NCI-H446 treated with DMSO at 0.1 percent for 48 hours (cell line): ENCODE measurements around the gene LMNB1.
A peak's percentile ranks its signal among the peaks of the same experiment; 100 is the strongest.
"Not testable (repeated sequence)": the region's sequence is repeated elsewhere in the genome, so short reads cannot be mapped to it uniquely, and the experiment has no call there.

Experiments
- DNase-seq: peaks from one replicate; lab custom pipeline; 2025; lab: John Stamatoyannopoulos, UW

The LMNB1 gene

DNA sequence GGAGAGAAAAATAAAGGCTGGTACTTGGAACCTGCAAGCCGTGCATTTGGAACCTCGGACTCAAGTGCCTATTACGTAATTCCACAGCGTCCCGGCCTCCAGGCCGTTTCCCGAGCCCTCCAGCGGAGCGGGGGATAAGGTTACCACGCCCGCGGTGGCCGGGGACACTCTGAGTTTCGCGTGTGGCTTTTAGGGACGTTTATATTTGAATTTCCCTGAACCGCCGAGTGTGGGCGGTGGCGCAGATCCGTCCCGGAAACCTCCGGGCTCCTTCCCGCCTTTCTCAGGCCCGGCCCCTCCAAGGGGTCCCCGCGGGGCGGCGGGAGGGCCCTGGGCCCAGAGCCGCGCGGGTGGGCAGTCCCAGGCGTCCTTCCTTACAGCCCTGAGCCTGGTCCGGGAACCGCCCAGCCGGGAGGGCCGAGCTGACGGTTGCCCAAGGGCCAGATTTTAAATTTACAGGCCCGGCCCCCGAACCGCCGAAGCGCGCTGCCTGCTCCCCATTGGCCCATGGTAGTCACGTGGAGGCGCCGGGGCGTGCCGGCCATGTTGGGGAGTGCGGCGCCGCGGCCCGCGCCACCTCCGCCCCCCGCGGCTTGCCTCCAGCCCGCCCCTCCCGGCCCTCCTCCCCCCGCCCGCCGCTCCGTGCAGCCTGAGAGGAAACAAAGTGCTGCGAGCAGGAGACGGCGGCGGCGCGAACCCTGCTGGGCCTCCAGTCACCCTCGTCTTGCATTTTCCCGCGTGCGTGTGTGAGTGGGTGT, at the start of gene LMNB1:
LMNB1 (plus strand) TSS at position 638 of the 758 bp plus-strand sequence. CDS start 373 bp downstream, outside the sequence.
- peak; percentile 96 for DNase-seq

DNA sequence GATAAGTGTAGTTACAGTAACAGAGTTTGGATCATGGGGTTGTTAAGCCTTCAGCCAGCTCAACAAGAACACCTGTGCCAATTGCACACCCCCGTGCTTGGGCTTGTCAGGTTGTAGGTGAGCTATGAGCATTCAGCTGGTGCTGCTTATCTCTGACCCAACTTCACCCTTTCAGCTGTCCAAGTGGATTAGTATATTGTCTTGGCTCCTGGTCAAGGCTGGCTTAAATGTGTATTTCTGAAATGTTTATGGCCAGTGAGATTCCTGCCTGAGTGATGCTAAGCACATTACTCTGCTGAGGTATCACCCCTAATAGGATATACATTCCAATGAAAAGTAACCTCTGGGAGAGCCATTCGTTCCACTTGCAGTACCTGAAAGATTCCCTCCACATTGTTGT, 44.2 kb upstream of the LMNB1 start:
- no peak for DNase-seq

DNA sequence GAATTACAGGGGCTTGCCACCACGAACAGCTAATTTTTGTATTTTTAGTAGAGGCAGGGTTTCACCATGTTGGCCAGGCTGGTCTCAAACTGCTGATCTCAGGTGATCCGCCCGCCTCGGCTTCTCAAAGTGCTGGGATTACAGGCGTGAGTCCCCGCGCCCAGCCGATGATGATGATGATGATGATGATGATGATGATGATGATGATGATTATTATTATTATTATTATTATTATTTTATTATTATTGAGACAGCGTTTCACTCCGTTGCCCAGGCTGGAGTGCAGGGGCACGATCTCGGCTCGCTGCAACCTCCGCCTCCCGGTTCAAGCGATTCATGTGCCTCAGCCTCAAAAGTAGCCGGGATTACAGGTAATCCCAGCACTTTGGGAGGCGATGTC, 42.4 kb upstream of the LMNB1 start:
- not testable (repeated sequence) for DNase-seq

DNA sequence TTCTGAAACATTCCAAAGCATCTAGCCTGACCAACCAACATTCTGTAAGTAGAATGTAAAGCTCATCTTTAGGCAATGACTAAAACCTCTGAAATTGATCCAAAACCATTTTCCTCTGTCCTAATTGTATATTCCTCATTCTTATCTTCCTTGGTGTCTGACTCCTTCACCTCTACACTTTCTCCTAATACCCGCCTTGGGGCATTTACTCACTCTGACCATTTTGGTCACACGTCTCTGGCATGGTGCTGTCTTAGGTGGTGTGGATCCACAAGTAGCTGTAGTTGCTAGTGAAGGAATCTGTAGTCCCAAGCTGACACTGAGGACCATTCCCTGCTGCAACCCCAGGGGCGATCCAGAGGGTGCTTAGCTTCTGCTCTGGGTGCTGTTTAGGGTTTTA, 40.8 kb upstream of the LMNB1 start:
- DNase-seq = no peak

- DNase-seq = no peak
Observed at GRCh38 chr5:126741361-126741760, 35.6 kb upstream of the LMNB1 start.

GRCh38 chr5:126742425-126742824, 34.5 kb upstream of the LMNB1 start:
- no peak for DNase-seq

- no peak for DNase-seq
Observed at GRCh38 chr5:126744836-126745235, 32.1 kb upstream of the LMNB1 start.

GRCh38 chr5:126745259-126745992, 31.5 kb upstream of the LMNB1 start:
- DNase-seq = no peak

- no peak for DNase-seq
Observed at GRCh38 chr5:126746290-126746689, 30.6 kb upstream of the LMNB1 start.

DNA sequence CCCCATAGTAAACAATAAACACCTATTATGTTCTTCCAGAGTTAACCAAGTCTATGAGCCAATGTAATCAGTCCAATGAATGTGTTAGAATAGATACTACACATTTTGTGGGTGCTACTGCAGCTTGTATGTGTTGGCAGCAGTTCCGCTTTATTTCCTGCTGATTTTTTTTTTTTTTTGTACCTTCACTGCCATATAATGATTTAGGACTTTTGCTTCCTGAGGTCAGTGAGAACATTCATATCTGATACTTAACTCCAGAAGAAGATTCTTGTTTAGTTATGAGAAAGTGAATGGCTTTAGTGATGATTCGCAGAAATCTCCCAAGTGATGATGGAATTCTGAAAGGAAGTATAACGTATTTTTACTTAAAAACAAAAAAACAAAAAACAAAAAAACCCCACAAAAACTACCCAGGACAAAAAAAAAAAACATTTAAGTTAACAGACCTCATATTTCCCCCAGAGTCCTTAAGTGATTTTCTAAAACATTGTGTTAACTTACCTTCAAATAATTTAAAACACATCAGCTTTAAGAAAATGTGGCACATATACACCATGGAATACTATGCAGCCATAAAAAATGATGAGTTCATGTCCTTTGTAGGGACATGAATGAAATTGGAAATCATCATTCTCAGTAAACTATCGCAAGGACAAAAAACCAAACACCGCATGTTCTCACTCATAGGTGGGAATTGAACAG, 24.7 kb upstream of the LMNB1 start:
- DNase-seq = no peak

GRCh38 chr5:126753227-126753626, 23.7 kb upstream of the LMNB1 start:
- no peak for DNase-seq

GRCh38 chr5:126754609-126755008, 22.3 kb upstream of the LMNB1 start:
- no peak for DNase-seq

GRCh38 chr5:126755593-126755992, 21.3 kb upstream of the LMNB1 start:
- no peak for DNase-seq

- no peak for DNase-seq
Observed at GRCh38 chr5:126757713-126758357, 19.1 kb upstream of the LMNB1 start.

- DNase-seq = no peak
Observed at GRCh38 chr5:126763371-126763770, 13.6 kb upstream of the LMNB1 start.

- no peak for DNase-seq
Observed at GRCh38 chr5:126769703-126770102, 7.2 kb upstream of the LMNB1 start.

DNA sequence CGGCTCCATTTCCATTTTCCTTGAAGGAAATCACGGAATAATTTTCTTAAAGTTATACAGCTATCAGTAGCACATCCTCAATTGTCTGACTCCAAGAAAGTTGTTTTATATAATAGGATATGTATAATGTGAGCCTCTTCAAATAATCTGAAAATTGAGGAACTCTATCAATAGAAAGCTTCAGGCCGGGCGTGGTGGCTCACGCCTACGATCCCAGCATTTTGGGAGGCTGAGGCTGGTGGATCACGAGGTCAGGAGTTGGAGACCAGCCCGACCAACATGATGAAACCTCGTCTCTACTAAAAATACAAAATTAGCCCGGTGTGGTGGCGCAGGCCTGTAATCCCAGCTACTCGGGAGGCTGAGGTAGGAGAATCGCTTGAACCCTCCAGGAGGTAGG, 3.4 kb upstream of the LMNB1 start:
- DNase-seq = not testable (repeated sequence)

DNA sequence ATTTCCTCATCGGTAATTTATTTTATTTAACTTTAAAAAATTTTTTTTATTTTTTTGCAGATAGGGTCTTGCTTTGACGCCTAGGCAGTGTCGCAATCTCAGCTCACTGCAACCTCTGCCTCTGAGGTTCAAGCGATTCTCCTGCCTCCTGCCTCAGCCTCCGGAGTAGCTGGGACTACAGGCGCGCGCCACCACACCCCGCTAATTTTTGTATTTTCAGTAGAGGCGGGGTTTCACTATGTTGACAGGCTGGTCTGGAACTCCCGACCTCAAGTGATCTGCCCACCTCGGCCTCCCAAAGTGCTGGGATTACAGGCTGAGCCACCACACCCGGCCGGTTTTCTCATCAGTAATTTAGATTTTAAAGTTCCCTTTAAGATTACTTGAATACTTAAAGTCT, 2.3 kb upstream of the LMNB1 start:
- DNase-seq = not testable (repeated sequence)

DNA sequence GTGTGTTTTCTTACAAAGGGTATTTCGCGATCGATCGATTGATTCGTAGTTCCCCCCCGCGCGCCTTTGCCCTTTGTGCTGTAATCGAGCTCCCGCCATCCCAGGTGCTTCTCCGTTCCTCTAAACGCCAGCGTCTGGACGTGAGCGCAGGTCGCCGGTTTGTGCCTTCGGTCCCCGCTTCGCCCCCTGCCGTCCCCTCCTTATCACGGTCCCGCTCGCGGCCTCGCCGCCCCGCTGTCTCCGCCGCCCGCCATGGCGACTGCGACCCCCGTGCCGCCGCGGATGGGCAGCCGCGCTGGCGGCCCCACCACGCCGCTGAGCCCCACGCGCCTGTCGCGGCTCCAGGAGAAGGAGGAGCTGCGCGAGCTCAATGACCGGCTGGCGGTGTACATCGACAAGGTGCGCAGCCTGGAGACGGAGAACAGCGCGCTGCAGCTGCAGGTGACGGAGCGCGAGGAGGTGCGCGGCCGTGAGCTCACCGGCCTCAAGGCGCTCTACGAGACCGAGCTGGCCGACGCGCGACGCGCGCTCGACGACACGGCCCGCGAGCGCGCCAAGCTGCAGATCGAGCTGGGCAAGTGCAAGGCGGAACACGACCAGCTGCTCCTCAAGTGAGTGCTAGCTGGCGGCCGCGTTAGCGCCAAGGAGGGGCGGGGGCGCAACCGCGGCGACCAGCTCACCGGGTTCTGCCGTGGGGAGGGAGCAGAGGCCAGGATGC, 480 bp downstream of the LMNB1 start:
- DNase-seq = peak; percentile 34

- peak; percentile 94 for DNase-seq
Observed at GRCh38 chr5:126777975-126778674, 1.2 kb downstream of the LMNB1 start.
